GM19043 (cell line): ENCODE measurements around the gene ITIH4.

Experiments
- ATAC-seq: cut with Tn5 transposase; IDR thresholded peaks from one replicate; pipeline ENCODE4 v1.9.1; 2021; ENCODE audit warnings: low read depth; ENCODE audit not compliant: unreplicated experiment

ITIH4 gene

DNA sequence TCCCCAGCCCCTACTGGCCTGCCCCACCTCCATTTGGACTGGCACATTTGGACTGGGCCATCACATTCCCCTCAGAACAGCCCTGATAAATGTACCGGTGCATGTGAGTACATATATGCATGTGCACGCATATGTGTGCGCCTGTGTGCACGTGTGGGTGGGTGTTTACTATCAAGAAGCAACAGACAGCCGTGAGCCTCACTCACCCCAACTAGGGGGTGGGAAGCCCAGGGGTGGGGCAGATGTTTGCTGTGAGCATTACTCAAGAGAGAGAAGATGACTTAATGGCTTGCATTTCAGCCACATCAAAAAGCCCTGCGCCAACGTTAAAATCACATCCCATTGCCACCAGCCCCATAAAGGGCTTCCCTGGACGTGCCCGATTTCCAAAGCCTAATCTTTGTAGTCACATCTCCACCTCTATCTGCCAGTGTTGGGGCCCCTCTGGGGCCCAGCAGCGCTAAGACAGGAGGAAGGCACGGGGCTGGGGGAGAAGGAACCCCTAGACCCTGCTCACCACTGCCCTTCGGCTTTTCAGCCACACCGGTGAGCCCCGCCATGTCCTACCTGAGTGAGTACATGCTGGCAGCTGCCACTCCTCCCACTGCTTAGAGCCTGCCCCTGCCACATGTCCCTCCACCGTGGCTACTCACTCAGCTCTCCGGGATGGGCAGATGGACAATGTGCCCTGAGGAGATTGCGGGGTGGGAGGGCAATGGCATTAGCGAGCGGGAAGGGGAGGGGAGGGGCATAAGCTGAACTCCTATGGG lies 25.0 kb downstream of the ITIH4 start:
- ATAC-seq: no peak

DNA sequence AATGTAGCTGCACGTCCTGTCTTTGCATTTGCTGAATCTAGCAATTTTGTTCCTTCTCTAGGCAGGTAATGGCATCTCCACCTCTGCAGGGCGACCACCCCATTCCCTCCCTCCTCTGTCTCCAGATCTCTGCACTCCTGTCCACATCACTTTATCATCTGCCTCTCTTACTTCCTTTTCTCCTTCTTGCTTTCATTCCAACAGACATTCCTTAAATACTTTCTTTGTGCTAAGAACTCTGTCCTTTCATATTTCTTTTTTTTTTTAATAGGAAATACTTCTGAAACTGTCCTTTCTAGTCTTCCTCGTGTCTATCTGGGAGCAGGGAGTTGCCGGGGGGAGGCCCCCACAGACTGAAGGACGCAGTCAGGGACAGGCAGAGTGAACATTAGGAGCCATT lies 28.6 kb downstream of the ITIH4 start:
- ATAC-seq: no peak

DNA sequence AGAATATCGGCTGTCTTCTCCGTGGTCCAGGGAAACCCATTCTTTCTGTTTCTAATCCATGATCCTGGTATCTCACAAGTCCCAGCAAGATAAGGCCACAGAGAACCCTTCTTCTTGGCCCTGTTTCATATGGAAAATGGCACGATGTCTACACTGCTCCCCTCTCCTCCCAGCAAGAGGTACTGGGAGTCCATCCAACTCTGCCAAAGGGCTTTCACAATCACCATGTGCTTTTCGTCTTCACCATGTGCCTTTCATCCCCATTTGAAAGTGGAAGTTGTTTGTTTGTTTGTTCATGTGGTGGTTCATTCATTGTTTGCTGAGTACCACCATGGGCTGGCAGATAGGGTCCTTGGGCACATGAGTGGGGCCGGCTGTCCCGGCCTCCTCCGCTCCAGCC lies 30.4 kb downstream of the ITIH4 start:
- ATAC-seq: no peak

DNA sequence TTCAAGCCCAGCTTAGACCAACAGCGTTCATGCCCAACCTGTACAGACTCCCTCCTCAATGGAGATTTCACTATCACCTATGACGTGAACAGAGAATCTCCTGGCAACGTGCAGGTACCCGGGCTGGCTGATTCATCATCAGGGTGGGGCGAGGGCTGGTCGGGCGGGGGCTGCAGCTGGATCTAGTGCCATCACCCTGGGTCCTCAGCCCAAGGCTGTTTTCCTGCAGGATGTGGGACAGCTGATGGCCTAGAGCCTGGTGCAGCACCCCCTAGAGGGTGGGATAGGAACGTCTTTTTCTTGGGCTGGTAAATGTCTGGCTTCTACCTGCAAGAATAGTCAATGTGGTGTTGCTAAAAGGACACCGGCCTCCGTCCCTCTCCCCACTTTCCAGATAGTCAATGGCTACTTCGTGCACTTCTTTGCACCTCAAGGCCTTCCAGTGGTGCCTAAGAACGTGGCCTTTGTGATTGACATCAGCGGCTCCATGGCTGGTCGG lies 31.4 kb downstream of the ITIH4 start:
- no peak for ATAC-seq

DNA sequence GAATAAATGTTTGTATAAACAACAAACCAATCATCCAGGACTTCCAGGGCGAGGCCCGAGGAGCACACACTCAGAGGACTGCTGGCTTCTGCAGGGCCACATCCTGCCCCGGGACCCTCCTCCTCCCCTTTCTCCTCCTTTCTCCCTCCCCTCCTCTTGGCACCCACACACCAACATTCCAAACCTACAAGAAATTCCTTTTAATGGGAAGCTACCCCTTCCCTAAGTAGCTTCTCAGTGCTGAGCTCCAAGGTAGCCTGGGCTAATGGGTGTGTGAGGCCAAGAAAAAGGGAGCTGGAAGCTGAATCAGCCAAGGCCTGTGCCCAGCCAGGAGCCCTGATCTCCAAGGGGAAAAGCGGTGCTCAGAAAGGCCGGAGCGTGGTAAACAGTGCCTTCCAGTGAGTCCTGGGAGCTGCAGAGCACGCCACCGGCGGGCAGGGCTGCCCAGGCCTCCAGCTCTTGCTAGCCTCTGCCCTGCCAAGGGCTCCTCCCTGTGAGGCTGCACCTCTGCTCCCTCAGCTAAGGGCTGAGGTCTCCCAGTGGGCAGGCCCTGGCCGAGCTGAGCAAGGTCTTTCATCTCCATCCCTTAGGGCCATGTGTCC lies 32.0 kb downstream of the ITIH4 start:
- ATAC-seq: no peak

DNA sequence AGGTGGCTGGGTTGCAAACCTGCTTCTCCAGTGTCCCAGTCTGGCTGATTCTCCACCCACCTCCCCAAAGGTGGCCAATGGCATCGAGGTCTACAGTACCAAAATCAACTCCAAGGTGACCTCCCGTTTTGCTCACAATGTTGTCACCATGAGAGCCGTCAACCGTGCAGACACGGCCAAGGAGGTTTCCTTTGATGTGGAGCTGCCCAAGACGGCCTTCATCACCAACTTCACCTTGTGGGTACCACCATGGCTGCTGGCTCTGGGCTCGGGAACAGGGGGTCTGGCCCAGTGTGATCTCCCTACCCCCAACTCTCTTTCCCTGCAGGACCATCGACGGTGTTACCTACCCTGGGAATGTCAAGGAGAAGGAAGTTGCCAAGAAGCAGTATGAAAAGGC lies 34.1 kb downstream of the ITIH4 start:
- ATAC-seq: no peak

DNA sequence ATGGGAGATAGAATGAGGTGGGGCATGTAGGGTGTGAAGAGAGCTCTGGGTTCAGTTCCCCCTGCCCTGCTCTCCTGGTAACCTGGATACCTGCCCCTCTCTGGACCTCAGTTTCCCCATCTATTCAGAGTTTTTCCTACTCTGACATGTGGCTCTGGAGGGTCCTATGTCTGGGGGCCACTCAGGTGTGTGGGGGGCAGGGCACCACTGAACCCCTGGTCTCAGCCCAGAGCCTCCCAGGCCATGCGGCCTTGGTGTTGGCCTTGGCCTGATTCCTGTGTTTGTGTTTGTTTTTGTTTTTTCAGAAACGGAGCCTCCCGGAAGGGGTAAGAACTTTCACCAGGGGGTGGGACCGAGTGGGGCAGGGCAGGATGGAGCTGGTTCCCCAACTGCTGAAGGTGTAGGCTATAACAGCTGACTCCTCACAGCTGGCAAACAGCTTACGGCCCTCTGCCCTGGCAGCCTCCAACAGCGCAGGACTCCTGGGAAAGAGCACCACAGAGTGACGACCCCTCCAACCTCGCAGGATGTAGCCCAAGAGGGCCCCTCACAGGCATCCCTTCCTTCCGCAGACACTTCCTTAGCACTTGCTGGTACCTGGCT lies 35.1 kb downstream of the ITIH4 start:
- ATAC-seq: no peak

DNA sequence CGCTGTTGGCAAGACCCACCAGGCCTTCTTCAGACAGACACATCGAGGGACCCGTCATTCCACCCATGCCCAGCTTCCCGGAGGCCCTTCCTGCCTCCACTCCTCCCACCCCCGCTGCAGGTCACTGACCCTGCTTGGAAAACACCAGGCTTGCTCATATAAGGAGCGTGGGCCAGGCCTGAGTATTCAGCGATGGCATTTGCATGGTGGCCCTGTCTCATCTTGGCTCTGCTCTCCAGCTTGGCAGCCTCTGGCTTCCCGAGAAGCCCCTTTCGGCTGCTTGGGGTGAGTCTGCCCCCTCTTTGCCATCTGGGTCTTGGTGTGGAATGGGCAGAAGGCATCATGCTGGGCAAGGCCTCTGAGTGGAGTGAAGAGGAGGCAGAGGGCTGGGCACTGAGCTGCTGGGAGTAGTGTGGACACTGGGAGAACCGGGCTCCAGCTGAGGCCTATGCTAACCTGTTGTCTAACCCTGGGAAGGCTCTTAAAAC lies 35.8 kb downstream of the ITIH4 start, which contains the start of gene ITIH3:
ITIH3 (plus strand) TSS at position 185 of the 488 bp plus-strand sequence; CDS start at position 193, 8 bp downstream.
- ATAC-seq: no peak

DNA sequence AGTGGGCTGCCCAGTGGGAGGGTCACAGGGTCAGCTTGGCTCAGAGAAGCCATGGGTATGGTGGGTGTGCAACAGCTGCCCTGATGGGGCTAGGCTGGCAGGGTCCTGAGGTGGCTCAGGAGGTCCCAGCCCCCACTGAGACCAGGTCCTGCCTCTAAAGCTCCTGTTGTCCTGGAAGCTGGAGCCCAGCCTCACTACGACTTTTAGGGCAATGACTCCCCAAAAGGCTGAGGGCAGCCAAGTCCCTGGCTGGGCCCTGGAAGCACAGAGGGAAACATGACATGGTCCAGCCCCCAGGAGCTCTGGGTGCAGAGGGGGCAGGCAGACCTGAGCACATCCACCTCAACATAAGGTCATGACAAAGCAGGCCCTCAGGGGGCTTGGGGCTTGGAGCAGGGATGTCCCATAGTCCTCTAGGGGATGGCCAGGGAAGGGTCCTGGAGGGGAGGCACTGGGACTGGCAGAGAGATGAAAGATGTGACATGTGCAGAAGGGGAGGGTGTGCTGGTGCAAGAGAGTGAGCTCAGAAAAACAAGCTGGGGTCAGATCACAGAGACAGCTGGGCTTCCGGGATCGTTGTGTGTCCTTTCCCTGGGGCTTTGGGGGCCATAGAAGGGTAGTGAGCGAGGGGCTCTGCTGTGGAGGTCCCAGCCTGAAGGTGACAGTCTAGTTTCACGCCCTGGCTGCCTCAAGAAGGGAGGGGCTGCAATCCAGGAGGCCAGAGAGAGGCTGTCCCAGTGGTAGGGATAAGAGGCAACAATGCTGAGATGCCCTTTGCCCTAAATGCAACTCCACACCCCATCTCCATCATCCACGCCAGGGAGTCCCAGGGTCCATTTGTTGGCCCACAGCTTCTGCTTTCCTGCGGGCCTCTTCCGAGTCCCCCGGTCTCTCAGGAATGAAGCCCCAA lies 36.5 kb downstream of the ITIH4 start:
- ATAC-seq: no peak

DNA sequence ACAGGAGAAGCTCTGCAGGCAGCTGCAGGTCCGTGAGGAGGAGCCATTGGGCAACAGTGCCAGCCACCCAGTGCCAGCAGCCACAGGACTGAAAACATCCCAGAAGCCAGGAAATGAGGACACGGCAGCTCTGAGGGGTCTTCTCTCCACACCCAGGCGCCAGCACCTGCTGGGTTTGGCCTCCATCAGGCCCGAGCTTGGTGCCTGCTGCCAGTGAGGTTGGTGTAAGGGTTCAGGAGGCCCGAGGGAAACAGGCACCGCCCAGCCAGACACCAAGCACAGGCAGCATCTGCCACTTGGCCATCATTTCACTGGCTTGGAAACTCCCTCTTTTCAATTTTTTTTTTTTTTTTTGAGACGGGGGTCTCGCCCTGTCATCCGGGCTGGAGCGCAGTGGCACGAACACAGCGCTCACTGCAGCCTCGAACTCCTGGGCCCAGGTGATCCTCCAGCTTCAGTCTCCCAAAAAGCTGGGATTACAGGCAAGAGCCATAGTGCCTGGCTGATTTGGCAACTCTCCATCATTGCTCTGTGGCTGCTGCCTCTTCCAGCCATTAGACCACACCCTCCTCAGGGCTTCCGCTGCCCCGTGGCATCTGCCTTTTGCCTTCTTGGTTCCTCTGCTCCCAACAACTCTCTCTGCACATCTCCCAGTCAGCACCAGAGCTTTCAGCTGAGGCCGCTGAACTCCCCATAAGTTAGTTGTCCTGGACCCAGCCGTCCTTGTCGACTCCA lies 37.3 kb downstream of the ITIH4 start:
- no peak for ATAC-seq

DNA sequence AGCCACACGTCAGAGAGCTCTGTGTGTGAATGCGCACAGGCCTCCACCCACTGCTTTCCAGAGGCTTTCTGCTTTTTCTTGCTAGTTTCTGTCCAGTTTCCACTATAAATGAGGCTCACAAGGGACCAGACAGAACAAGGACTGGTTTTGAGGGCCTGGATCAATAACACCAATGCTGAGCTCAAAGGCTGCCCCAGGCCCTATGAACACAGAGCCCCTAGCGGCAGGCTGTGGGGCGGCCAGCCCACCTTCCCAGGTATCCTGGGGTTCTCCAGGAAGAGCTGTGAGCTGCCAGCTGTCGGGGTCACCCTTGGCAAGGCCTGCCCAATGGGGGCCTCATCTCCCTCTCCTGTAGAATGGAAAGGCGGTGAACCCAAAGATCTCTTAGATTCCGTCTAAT lies 38.1 kb downstream of the ITIH4 start:
- no peak for ATAC-seq

DNA sequence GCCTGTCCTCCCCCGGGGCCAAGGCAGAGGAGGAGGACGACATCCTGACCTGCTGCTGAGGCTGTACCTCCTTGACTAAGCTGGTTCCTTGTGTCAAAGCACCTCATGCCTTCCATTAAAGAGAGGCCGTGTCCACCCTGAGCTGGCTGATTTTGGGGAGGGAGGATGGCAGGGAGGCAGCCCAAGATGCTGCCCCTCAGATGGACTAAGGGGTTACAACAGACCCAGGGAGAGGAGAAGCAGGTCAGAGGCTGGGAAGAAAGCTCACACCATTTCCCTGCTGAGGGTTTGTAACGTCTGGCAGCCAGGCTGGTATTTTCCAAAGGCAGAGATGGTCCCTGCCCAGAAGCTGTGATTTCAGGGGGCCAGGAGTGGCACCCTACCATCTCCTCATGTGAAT lies 38.5 kb downstream of the ITIH4 start:
- no peak for ATAC-seq

DNA sequence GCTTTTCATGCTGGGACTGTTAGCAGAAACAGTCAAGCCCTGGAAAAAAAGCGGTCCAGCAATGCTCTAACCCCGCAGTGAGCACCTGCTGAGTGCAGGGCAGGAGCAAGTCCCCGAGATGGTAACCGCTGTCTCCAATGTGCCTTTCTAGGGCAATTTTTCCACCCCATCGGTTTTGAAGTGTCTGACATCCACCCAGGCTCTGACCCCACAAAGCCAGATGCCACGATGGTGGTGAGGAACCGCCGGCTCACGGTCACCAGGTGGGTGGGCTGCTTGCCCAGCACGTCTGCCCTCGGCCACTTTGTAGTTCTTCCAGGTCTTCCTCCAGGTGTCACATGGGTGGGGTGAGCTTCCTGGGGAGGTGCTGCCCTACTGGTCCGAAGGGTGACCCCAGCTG lies 39.1 kb downstream of the ITIH4 start:
- ATAC-seq: no peak

DNA sequence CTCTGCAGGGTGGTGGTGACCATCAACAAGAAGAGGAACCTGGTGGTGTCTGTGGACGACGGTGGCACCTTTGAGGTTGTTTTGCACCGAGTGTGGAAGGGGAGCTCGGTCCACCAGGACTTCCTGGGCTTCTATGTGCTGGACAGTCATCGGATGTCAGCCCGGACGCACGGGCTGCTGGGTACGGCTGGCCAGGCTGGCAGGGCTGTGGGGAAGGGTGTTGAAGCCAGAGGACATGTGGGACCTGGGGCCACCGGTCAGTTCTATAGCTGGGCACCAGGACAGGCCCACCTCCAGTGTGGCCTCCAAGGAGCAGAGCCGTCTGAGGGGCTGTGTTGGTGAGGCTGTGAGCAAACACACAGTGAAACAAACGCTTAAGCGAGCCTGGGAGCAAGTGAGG lies 39.7 kb downstream of the ITIH4 start:
- ATAC-seq: no peak

DNA sequence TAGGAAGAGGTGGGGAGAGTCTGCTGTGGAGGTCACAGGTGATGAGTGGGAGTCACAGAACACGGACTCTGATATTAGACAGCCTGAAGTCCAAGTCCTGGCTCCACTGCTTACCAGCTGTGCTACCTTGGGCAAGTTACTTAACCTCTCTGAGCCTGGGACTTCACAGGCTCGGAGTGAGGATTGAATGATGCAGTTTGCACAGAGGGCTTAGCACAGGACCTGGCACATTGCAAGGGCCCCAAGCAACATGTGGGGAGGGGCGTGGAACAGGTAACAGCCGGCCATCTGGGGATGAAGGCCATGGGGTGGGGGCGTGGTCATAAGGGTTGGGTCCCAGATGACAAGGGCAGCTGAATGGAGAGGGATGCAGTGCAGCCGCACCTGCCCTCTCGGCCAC lies 40.1 kb downstream of the ITIH4 start:
- ATAC-seq: no peak

DNA sequence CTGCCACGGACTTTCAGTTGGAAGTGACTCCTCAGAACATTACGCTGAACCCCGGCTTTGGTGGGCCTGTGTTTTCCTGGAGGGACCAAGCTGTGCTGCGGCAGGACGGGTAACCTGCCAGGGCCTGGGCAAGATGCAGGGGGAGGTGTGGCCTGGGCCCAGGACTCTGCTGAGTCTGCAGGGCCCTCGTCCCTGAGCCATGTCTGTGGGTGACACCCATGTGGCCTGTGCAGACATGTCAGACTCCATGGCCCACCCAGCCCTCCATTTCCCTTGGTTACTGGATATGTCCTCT lies 40.8 kb downstream of the ITIH4 start:
- ATAC-seq: no peak

DNA sequence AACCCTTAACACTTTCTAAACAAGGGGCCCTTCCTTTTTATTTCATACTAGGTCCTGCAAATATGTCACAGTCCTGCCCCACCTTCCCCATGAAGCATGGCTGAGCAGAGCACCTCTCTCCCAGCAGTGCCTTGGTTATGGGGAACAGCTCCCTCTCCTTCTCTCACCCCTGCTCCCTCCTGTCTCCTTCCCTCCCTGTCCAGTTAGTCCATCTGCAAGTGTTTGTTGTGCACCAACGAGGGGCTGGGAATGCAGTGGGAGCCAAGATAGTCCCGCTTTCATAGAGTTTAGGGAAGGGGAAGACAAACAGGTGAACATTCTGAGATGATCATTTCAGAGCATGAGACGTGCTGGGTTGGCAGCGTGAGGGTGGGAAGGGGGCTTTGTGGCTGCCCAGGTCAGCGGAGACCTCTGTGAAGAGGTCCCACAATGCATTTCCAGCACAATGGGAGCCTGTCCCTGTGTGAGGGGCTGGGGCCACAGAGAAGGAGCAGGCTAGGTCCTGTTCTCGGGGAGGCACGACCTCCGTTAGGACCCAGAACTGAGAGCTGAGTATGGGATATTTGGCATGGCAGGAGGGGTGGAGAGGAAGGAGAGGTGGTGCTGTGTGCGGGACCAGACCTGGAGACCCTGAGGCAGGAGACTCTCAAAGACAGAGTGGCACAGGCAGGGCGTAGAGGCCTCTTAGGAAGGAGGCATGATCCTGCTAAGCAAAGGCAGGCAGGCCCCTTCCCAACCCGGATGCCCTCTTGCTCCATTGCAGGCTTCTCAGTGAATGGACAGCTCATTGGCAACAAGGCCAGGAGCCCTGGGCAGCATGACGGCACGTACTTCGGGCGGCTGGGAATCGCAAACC lies 41.4 kb downstream of the ITIH4 start:
- no peak for ATAC-seq

DNA sequence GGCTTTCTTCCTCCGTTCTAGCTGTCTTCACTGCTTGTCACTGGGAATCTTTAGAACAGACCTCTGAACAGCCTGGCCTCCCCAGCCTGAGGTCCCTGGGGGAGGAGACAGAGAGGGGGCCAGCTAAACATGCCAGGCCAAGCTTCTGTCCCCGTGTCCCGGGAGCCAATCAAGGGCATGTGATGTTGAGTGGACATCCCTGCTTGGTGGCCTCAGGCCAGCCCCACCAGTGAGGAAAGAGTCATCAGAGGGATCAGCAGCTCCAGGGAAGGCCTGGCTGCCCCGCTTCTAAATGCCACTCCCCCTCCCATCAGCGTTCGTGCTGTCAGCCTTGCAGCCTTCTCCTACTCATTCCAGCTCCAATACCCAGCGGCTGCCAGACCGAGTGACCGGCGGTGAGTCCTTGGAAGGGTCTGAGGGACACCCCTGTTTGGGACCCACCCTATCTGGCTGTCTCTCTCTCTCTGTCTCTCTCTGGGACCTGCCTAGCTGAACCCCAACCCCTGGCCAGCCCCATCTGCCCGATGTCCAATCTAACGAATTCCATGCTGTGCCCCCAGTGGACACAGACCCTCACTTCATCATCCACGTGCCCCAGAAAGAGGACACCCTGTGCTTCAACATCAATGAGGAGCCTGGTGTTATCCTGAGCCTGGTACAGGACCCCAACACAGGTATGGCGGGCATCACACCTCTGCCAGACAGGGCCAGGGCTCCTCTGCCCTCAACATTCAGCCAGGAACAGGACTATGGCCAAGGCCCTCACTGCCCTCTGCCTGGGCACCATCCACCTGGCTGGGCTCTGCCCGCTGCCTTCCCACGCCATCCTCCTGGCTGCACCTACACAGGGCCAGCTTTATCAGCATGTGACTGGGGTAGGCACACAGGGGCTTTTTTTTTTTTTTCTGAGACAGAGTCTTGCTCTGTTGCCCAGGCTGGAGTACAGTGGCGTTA lies 42.5 kb downstream of the ITIH4 start:
- no peak for ATAC-seq
